ENCODE measurements around the gene DNM3.

Gene DNM3

DNA sequence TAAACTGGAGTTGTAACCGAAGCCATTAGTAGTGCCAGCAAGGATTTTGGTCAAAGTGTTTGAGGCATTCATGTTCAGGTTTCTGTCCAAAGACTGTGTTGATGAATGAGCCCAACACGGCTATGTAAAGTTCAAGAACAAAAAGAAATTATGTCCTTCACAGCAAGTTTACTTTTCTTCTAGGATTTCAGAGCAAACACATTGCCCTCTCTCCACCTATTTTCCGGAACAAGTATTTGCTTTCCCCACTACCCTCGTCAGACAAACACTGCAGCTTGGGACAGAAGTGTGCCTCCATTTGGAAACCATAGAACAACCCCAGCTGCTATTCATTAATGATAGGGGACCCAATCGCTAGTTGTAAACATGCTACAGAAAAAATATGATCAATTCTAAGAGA is 427.8 kb downstream of the DNM3 start:
- FAIRE-seq (no peak), DNase-seq (ENCODE audit: insufficient read length, low spot score) (no peak)
- TF ChIP-seq, protein P1, sequence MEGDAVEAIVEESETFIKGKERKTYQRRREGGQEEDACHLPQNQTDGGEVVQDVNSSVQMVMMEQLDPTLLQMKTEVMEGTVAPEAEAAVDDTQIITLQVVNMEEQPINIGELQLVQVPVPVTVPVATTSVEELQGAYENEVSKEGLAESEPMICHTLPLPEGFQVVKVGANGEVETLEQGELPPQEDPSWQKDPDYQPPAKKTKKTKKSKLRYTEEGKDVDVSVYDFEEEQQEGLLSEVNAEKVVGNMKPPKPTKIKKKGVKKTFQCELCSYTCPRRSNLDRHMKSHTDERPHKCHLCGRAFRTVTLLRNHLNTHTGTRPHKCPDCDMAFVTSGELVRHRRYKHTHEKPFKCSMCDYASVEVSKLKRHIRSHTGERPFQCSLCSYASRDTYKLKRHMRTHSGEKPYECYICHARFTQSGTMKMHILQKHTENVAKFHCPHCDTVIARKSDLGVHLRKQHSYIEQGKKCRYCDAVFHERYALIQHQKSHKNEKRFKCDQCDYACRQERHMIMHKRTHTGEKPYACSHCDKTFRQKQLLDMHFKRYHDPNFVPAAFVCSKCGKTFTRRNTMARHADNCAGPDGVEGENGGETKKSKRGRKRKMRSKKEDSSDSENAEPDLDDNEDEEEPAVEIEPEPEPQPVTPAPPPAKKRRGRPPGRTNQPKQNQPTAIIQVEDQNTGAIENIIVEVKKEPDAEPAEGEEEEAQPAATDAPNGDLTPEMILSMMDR (IDR thresholded peaks at IDR 0.05; ENCODE audit: insufficient read depth, missing control alignments), result no peak

DNA sequence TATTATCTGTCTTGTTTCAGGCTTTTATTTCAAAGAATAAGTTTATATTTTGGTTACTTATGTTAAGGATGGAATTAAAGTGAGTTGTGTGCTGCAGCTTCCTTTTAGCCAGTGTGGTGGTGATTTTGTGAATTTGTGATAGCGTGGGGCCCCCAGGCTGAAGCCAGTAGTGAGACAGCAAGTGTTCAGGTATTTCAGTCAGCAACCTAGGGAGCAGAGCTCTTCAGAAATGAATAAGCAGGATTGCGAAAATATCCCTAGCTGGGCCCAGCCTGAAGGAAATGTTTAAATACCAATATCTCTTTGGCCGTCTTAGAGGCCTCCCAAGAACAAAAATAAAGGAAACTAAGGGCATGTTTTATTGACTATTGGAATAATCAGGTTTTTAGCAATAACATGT is 428.3 kb downstream of the DNM3 start:
- FAIRE-seq (no peak), DNase-seq (ENCODE audit: insufficient read length, low spot score) (no peak)
- TF ChIP-seq, protein P1 (IDR thresholded peaks at IDR 0.05; ENCODE audit: insufficient read depth, missing control alignments), result no peak

DNA sequence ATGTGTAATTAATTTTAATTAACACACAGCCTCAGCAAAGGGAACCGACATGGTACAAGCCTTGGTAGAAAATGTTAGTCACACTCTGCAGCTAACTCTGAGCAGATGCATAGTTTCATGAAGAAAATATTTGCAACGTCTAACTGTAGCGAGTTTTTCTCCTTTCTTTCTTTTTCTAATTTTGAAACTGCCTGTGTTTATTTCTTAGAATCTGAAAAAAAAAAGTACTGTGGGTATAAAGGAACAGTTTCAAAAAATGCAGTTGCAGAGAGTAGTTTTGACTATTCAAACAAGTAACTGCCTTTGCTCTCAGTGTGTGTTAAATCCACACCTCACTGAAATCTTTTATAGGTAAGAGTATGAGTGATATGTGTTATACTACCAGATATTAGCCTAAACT is 429.3 kb downstream of the DNM3 start:
- TF ChIP-seq, protein P1 (IDR thresholded peaks at IDR 0.05; ENCODE audit: insufficient read depth, missing control alignments), result no peak

DNA sequence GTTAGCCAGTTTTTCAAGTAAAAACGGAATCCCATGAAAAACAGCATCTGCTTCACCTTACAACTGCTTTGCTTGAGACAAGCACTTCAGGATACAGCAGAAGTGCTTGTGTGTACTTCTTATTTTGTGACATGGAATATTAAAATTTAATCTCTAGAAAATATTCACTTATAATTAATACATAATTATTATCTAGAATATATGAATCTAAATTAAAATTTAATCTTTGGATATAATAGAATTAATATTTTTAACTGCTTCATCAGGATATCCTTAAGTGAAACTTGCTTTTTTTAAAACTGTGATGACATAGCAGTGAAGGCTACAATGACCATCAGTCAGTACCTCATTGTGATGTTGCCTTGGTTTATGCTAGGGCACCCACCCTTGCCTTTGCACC is 430.8 kb downstream of the DNM3 start:
- DNase-seq (ENCODE audit: insufficient read length, low spot score) (no peak), FAIRE-seq (no peak)
- TF ChIP-seq, protein P1 (IDR thresholded peaks at IDR 0.05; ENCODE audit: insufficient read depth, missing control alignments), result no peak

More for the DNA sequence above, 429.3 kb downstream of the DNM3 start:
- FAIRE-seq (no peak), DNase-seq (ENCODE audit: insufficient read length, low spot score) (no peak)

DNA sequence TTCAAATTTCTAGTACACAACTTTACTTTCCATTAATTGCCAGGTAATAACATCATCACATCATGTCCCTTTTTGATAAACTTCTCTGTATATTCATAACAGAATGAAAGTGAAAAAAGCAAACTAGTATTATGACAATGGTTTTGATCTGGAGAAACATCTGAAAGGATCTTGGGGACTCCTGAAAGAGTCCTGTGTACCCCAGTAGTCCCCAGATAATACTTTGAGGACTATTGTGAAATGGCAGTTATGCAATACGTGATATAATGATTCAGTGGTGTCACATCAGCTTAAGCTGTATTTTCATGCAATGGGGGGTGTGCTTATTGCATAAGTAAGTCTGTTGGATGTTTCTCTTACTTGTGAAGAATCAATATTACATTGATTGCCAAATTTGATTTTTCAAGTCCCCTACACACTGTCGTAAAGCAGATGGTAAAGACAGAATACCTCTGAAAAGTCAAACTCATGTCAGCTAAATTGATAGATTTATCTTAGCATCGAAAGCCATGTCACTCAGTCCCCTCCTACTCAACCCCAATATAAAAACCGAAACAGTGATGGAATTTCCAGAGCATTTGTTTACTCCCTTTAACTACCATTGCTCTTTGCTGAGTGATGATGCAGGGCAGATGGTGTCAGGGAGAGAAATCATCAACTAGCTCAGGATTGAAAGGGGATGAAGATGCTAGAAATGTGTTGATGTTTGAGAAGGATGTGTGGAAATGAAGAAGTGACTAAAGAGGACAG is 432.5 kb downstream of the DNM3 start:
- FAIRE-seq (peak; percentile 6), DNase-seq (ENCODE audit: insufficient read length, low spot score) (no peak)
- TF ChIP-seq, protein P1 (IDR thresholded peaks at IDR 0.05; ENCODE audit: insufficient read depth, missing control alignments), result no peak

DNA sequence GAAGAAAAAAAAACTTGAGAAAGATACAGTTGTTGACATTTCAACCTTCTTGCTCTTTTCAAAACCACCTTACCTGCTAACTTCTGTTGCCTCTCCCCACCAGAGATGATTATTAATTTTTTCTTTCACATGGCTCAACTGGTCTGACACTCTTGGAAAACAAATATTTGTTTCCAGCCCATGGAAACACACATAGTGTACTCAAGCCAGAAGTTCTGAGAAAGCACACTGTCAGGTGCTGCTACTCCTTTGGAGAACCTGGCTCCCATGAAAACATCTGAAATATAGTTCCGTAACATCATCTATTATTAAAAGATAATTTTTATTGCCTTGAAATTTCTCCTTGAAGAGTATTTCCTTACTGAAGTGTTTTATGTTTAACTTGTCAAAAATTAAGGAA is 434.2 kb downstream of the DNM3 start:
- FAIRE-seq (no peak), DNase-seq (ENCODE audit: insufficient read length, low spot score) (no peak)
- TF ChIP-seq, protein P1 (IDR thresholded peaks at IDR 0.05; ENCODE audit: insufficient read depth, missing control alignments), result no peak

DNA sequence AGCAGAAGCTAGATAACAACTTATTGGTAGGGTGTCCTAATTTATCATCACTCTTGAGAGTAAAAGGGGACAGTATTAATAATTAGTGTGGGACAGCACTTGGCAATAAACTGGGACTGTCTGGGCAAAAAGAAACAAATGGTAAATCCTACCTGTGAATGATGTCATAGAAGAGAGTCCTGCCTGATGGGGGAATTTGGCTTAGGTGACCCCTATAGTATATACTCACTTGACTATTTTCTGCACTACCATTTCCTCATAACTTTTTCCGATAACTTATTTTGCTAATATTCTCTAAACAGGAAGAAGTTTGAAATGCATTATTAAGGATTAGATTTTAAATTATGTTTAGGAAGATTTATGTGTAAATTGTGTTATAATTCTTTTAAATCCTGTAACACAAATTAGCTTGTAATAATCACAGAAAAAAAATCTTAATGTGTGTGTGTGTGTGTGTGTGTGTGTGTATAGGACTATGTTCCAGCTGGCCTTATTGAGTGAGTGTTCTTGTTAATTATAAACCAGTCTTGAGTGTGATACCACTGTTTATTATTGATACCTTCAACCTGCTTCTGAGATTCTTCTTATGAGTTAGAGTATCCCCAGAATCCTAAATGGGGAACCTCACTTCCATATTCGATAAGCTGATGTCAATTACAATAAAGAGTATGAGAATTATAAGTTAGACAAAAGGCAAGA is 435.0 kb downstream of the DNM3 start:
- TF ChIP-seq, protein P1 (IDR thresholded peaks at IDR 0.05; ENCODE audit: insufficient read depth, missing control alignments), result no peak
- DNase-seq (ENCODE audit: insufficient read length, low spot score), result no peak
- FAIRE-seq, result no peak

Data from D721Med (cell line).